ENCODE results near the gene DAZL.

DAZL gene

DNA sequence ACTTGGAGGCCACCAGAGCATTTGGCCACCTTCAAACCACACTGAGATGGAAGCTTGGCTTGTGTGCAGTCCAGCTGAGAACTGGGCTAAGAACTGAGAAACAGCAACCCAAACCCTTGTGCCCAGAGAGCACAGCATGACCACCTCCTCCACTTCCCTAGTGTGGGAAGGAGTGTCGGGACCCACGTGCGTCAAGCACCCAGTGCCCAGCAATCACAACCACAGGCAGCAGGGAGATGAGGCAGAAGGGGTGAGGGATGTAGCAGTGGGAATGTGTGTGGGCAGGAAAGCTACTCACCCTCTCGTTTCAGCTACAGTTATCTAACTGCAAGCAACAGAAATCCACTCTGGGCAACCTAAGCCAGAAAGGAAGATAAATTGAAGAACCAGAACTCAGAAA is 66.7 kb downstream of the DAZL start:
- DNase-seq: no peak

DNA sequence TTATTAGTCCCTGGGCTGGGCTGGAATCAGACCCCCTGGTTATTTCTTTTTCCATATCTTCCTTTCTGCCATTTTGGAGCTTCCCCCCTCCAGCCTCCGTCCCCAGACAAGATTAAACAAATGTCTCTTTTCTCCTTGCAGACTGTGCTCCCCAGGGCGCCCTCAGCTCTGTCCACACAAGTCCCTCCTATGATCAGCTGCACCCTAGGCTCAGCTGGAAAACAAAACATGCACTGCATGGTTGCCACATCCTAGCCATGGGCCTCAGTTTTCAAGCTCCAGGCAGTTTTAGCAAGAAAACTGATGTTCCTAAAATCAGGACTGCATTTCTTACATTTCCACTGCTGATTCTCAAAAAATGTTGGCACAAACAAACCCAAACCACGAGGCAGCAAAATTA is 68.2 kb downstream of the DAZL start:
- DNase-seq: no peak
